ENCODE measurements around the gene PTPRH.

PTPRH gene

DNA sequence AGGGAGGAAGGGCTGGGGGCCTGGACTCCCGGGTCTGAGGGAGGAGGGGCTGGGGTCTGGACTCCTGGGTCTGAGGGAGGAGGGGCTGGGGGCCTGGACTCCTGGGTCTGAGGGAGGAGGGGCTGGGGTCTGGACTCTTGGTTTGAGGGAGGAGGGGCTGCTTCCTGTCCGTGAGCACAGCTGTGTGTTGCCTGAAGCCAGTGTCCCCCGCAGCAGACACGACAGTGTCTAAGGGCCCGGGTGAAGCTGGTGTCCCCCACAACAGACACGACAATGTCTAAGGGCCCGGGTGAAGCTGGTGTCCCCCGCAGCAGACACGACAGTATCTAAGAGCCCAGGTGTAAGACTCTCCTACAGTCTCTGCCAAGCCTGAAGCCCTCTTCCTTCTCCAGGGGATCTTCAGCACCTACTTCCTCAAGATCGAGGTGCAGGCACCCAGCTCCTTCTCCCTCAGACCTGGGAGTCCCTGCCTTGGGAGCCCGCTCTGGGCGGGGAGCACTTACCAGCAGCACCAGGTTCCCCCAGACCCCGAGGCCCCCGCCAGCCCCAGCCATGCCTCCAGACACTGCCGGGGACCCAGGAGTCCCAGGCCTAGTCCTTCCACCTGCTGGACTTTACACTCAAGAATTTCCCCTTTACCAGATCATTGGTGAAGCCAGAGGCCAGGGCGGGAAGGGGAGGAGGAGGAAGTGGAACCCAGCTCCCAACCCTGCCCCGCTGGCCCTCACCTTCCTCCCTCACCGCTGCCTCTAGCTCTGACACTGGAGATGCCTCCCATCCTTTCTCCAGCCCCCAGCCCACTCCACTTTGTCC is at the start of gene PTPRH:
PTPRH (minus strand) TSS at position 622 of the 813 bp plus-strand sequence; CDS start at position 554, 68 bp downstream.
- TF ChIP-seq CTCF (conservative IDR thresholded peaks at IDR 0.05) = no peak
- peak within 1 kb of the TSS; percentile 62 for H3K27ac ChIP-seq

DNA sequence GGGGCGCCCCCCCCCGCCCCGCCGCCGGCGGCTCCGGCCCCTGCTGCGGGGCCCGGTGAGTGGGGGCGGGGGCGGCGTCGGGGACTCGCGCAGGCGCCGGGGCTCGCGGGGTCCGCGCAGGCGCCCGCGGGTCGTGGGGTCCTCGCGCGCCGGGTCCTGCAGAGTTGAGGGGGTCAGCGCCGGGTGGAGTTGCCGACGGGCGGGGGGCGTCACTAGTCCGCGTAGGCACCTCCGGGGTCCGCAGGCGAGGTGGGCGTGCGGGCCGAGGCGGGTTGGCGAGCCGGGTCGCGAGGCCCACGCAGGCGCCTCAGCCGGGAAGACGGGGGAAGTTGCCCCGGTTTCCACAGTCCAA is 49.2 kb upstream of the PTPRH start:
- TF ChIP-seq CTCF (conservative IDR thresholded peaks at IDR 0.05) = no peak
- peak overlapping the region; percentile 97 for H3K27ac ChIP-seq

- TF ChIP-seq CTCF (conservative IDR thresholded peaks at IDR 0.05) = no peak
- peak overlapping the region; percentile 97 for H3K27ac ChIP-seq
Observed at GRCh38 chr19:55257461-55258420, 48.4 kb upstream of the PTPRH start.

DNA sequence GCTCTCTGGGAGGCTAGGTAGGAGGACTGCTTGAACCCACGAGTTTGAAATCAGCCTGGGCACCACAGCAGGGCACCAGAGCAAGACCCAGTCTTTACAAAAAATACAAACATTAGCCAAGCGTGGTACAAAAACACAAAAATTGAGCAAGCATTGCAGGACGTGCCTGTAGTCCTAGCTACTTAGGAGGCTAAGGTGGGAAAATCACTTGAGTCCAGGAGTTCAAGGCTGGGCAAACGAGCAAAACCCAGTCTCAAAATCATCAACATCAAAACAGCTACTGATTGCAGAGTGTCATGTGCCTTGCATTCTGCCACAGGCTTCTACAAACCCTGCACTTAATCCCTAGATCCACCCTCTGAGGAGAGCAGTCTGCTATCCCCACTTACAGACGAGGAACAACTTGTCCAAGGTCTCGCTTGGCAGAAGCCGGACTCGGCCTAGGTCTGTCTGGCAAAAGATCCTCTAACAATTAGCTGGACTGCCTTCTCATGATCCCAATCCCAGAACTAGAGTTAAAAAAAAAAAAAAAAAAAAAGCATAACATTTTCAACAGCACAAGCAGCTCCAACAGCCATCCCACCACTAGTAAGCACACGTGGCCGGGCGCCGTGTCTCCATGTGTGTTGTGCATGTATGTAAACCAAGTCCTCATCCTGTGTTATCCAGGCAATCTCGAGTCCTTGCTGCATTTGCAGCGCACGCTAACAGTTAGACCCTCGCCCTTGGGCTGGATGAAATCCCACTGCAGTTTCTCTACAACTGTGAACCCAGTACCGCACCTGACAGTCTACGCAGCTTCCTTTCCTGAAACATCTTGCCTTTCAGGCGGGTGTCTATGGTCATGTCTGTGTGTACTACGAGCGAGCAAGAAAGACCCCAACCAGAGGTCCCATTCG is 47.5 kb upstream of the PTPRH start:
- TF ChIP-seq CTCF (conservative IDR thresholded peaks at IDR 0.05) = no peak
- H3K27ac ChIP-seq = peak overlapping the region; percentile 97

- TF ChIP-seq CTCF (conservative IDR thresholded peaks at IDR 0.05) = no peak
- H3K27ac ChIP-seq = peak overlapping the region; percentile 97; the same call in 1 of the 2 replicates
Observed at GRCh38 chr19:55255618-55256423, 46.5 kb upstream of the PTPRH start.

DNA sequence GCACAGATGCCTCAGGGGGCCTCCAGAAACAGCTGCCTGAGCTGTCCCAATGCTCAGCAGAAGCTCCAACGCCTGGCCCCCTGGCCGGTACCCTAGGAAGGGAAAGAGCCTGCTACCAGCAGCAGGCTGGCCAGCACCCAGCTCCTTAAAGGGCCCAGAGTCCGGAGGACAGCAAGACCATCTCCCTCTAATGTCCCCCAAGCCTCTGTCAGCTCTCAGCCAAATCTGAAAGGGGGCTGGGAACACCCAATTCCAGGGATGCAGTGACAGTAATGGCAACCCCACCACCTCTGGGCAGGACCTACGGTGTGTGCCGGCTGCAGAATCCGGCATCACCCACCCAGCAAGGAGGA is 45.3 kb upstream of the PTPRH start:
- H3K27ac ChIP-seq = peak overlapping the region; percentile 97; the same call in 1 of the 2 replicates
- no peak for TF ChIP-seq CTCF (conservative IDR thresholded peaks at IDR 0.05)
